EL (cell line): Measurements from ENCODE around the gene DDX53.
A peak's percentile ranks its signal among the peaks of the same experiment; 100 is the strongest.

Experiments used
- DNase-seq: peaks from one replicate; pipeline ENCODE4 v3.0.0-alpha.2; 2016

The DDX53 gene

GRCh38 chrX:22999696-23000223 lies at the start of gene DDX53:
DDX53 (plus strand) TSS chrX:22999960; CDS start chrX:23000058, 98 bp downstream.
- no peak for DNase-seq

- peak; percentile 87 for DNase-seq
Observed at GRCh38 chrX:22950269-22951266, 49.2 kb upstream of the DDX53 start.

- peak; percentile 47 for DNase-seq
Observed at GRCh38 chrX:22952010-22952409, 47.8 kb upstream of the DDX53 start.

GRCh38 chrX:22958250-22958649 lies 41.5 kb upstream of the DDX53 start:
- no peak for DNase-seq

GRCh38 chrX:22959204-22959920 lies 40.4 kb upstream of the DDX53 start:
- DNase-seq, result no peak

- peak; percentile 25 for DNase-seq
Observed at GRCh38 chrX:22963196-22963595, 36.6 kb upstream of the DDX53 start.

GRCh38 chrX:22968494-22968893 lies 31.3 kb upstream of the DDX53 start:
- DNase-seq, result no peak

GRCh38 chrX:22969411-22969810 lies 30.3 kb upstream of the DDX53 start:
- peak; percentile 11 for DNase-seq

- no peak for DNase-seq
Observed at GRCh38 chrX:22970861-22971260, 28.9 kb upstream of the DDX53 start.

GRCh38 chrX:22974616-22975015 lies 25.1 kb upstream of the DDX53 start:
- no peak for DNase-seq

- no peak for DNase-seq
Observed at GRCh38 chrX:22975786-22976185, 24.0 kb upstream of the DDX53 start.

GRCh38 chrX:22985958-22986357 lies 13.8 kb upstream of the DDX53 start:
- DNase-seq, result no peak

- no peak for DNase-seq
Observed at GRCh38 chrX:22987452-22987851, 12.3 kb upstream of the DDX53 start.

- peak; percentile 44 for DNase-seq
Observed at GRCh38 chrX:23003116-23003515, 3.4 kb downstream of the DDX53 start.

- DNase-seq, result peak; percentile 25
Observed at GRCh38 chrX:23008431-23009099, 8.8 kb downstream of the DDX53 start.

- no peak for DNase-seq
Observed at GRCh38 chrX:23012162-23012561, 12.4 kb downstream of the DDX53 start.

- DNase-seq, result no peak
Observed at GRCh38 chrX:23012636-23013035, 12.9 kb downstream of the DDX53 start.

GRCh38 chrX:23013366-23013765 lies 13.6 kb downstream of the DDX53 start:
- no peak for DNase-seq

GRCh38 chrX:23031600-23031999 lies 31.8 kb downstream of the DDX53 start:
- no peak for DNase-seq

GRCh38 chrX:23035493-23035892 lies 35.7 kb downstream of the DDX53 start:
- DNase-seq, result no peak

GRCh38 chrX:23046443-23046842 lies 46.7 kb downstream of the DDX53 start:
- peak; percentile 0 for DNase-seq

- no peak for DNase-seq
Observed at GRCh38 chrX:23048806-23049573, 49.2 kb downstream of the DDX53 start.
